ENCODE measurements around the gene AMFR.

- TF ChIP-seq CTCF (IDR thresholded peaks at IDR 0.05) (peak in 2 of 4 experiments; percentile 1 to 15), POLR2A (IDR thresholded peaks at IDR 0.05) (peak; percentile 38 to 51)
Measured at GRCh38 chr16:56450986-56451752, 25.8 kb upstream of the AMFR start, which contains the start of the genes NUDT21 and OGFOD1.

Data from uterus (tissue), 2 donors.